CD4-positive, alpha-beta T cell treated with Interleukin-21 for 1 hour (primary cell): ENCODE data around the gene NCAM1.
A peak's percentile ranks its signal among the peaks of the same experiment; 100 is the strongest.
"Not testable (repeated sequence)": the region's sequence is repeated elsewhere in the genome, so short reads cannot be mapped to it uniquely, and the experiment has no call there.

Experiments
- DNase-seq: peaks from one replicate; pipeline ENCODE4 v3.0.0-alpha.2; 2020

NCAM1 gene

GRCh38 chr11:113283881-113284280 lies 322.7 kb downstream of the NCAM1 start:
- no peak for DNase-seq

GRCh38 chr11:113286009-113286408 lies 324.8 kb downstream of the NCAM1 start:
- DNase-seq, result no peak

DNA sequence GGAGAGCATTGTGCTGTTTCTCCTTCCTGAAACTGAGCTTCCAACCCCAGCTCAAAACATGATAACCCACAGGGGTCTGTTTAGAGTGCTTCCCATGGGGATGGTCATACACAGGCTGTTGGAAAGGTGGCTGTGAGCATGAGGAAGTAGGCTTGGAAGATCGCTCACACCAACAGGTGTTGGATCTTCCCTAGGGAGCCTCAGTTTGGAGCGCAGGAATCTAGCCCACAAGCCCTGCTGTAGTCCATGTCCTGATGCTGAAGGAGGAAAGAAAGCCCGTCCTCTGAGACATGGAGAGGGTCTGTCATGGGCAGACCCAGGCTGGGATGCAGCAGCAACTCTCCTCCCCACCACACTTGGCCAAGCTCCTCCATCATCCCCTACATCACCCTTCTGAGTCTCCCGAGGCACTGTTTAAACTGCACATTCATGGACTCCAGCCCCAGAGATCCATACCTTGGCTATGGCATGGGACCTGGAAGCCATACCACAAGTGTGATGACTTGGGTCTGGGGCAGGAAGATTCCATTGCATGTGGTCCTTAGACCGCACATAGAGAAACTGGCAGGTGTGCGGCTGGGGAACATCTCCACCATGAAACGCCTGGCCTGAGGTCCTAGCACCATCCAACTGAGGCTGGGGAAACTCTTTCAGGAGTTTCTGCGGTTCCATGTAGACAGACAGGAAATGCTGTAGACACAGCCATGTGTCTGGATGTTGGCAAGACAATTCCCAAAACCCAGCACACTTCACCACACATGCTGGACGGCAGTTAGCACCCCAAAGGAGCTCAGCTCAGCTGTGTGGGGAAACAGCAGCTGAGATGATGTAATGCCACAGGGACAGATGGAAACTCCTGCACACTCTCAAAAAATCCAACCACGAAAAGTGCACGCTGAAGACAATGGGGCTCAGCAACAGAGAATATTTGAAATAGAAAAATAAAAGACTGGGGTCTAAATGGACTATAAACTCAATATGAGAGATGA lies 325.6 kb downstream of the NCAM1 start:
- DNase-seq, result no peak

DNA sequence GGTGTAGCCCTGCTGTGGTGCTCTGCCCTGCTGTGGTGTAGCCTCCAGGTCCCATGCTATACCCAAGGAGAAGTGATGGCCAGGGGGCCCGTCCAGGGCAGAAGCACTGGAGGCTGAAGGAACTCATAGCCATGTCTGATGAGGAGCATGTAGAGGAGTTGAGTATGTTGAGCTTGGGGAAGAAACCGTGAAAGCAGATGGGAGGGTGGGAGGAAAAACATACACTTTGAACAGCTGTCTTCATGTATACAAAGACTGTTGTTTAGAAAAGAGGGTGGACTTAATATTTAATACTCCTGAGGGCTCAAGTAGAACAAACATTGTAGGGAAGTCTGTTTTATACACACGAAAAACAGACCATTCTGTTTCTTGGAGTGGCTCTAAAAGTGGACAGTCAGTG lies 326.6 kb downstream of the NCAM1 start:
- DNase-seq, result no peak

DNA sequence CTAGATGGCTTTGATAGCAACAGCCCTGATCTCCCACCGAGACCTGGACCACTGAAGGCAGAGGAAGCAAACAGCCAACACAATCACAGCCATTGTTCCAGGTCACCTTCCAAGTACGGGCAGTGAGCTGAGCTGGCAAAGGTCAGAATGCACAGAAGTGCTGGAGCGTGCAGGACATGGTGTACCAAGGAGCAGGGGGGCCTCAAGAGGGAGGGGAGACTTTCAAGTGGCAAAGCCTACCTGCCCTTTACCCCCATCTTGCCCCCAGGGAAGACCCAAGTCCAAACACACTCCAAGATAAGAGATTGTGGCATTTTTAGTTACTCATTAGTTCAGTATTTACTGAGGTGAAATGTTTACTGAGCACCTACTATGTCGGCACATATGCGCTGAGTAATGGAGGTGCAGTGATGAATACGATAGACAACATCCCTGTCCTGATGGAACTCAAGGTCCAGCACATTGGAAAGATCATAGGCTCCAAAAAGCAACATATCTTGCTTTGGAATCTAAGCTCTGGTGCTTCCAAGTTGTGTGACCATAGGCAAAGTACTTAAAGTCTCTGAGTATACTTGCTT lies 327.2 kb downstream of the NCAM1 start:
- DNase-seq, result no peak

DNA sequence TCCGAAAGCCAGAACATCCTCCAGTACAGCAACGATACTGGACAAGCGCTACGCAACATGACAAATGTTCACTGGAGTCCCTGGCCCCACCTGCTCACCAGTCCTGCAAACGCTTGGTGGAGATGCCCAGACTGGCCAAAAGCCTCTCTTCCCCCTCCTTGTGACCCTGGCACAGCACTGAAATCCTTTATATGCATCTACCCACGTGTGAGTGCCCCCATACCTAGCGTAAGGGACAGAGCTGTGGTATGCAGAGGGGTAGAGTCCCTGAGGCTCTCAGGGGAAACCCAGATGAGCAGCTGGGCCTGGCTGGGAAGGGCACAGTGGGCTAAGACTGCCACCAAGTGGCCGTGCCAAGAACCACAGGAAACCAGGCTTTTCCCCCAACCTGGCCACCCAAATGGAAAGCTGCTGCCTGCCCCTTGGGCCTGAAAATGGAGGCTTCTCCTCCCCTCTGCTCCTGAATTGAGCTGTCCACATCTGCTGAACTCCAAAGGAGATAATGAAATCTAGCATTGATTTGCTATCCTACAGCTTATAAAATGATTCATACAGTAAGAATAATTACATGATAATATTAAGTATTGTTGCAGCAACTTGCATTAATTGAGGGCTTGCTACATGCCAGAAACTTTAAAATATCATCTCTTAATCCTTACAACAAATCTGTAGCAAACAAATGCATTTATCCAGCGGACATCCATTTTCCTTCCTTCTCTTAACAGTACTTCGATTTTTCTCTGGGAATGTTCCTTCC lies 328.4 kb downstream of the NCAM1 start:
- peak; percentile 58 for DNase-seq

GRCh38 chr11:113293936-113294335 lies 332.7 kb downstream of the NCAM1 start:
- DNase-seq, result no peak

DNA sequence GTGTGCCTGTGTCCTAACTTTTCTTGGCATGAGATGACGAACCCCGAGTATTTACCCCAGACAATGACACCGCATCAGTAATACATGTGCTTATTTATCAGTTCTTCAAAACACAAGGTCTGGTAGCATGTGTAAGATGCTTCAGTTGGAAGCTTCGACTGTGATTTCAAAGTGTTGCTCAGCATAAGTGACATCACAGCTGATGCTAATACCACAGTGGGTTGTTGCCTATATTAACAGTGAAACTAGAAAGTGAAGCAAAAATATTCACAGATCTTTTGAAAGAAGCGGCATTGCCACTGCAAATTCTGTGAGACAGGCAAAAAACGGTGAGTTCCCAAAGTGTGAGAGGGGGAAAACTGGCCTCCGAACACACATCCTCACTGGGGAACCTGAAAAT lies 334.8 kb downstream of the NCAM1 start:
- DNase-seq, result no peak

- no peak for DNase-seq
Measured at GRCh38 chr11:113296447-113297205, 335.4 kb downstream of the NCAM1 start.

DNA sequence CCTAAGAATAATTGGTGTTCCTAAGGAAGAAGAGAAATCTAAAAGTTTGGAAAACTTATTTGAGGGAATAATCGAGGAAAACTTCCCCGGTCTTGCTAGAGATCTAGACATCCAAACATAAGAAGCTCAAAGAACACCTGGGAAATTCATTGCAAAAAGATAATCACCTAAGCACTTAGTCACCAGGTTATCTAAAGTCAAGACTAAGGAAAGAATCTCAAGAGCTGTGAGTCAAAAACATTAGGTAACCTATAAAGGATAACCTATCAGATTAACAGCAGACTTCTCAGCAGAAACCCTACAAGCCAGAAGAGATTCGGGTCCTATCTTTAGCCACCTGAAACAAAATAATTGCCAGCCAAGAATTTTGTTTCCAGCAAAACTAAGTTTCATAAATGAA lies 337.3 kb downstream of the NCAM1 start:
- DNase-seq, result not testable (repeated sequence)

DNA sequence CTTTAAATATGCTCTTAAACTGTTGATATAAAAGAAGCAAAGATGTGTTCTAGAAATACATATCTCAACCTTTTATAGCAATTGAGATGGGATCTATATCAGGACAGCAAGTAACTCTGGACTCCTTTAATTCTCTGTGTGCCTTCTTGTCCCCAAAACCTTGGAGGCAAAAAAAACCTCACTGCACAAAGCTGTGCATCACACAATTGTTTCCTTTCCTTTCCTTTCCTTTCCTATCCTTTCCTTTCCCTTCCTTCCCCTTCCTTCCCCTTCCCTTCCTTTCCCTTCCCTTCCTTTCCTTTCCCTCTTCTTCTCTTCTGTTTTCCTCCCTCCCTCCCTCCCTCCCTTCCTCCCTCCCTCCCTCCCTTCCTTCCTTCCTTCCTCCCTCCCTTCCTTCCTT lies 343.7 kb downstream of the NCAM1 start:
- no peak for DNase-seq

- peak; percentile 74 for DNase-seq
Measured at GRCh38 chr11:113305440-113306336, 344.5 kb downstream of the NCAM1 start.

GRCh38 chr11:113308601-113309000 lies 347.4 kb downstream of the NCAM1 start:
- no peak for DNase-seq

- no peak for DNase-seq
Measured at GRCh38 chr11:113311536-113311935, 350.3 kb downstream of the NCAM1 start.

DNA sequence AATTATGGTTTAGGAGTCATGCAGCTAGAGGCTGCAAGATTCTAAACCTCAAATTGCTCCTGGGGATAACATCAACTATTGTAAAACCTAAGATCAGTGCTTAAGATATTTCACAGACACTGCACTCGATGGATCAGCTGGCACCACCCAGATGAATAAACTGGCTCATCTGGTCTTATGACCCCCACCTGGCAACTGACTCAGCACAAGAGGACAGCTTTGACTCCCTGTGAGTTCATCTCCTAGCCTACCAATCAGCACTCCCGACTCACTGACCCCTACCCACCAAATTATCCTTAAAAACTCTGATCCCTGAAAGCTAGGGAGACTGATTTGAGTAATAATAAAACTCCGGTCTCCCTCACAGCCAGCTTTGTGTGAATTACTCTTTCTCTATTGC lies 352.4 kb downstream of the NCAM1 start:
- no peak for DNase-seq

DNA sequence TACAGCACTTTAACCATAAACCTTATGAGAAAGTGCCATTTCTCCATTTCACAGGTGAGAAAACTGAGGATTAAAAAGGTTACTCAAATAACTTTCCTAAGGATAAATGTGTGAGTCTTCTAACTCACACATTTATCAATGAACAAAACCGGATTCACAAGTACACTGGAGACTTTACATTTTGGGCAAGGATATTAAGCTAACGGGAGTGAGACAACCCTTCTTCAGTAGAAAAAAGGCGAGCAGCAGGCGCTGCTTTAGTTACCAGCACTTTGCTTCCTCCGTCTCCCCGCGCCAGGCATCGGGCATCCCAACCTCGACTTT lies 352.8 kb downstream of the NCAM1 start:
- DNase-seq, result no peak

GRCh38 chr11:113314389-113315301 lies 353.4 kb downstream of the NCAM1 start, which contains the start of gene TTC12:
Gene TTC12, plus strand, starts transcription at chr11:113314583. Its CDS starts 1,675 bp downstream, at chr11:113316258.
- DNase-seq, result peak; percentile 94

DNA sequence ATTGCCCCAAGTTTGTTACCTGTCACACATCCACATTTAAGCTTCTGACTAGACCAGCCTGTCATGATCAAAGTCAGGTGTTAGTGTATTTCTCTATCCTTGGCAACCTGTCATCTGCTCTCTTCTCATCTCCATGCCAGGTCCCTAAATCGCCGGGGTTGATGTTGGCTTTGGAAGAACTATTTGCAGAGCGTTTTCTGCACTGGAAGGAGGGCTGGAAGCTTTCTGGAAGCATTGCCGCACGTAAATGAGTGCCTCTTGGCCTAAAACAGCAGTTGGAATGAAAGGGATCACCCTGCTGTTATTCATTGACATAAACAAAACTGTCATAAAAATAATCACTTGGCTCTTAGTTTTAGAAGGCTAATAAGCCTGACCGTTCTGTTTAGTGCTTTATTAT lies 354.6 kb downstream of the NCAM1 start:
- DNase-seq, result no peak

- DNase-seq, result no peak
Measured at GRCh38 chr11:113316256-113316655, 355.0 kb downstream of the NCAM1 start.

DNA sequence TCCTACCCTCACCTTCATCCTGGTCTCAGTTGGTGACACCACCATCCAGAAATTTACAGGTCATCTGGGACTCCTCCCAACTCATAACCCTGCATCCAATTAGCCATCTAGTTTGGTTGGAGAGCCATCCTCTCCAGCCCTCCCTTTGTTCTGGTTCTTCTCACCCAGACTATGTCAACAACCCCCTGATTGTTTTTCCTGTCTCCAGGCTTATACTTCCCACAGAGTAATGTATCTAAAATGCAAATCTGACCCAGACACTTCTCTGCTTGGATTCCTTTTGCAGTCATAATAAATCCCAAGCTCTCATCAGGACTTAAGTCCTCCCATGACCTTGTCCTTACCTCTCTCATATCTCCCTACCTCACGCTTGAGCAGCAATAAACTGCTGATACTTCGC lies 356.1 kb downstream of the NCAM1 start:
- DNase-seq, result no peak

DNA sequence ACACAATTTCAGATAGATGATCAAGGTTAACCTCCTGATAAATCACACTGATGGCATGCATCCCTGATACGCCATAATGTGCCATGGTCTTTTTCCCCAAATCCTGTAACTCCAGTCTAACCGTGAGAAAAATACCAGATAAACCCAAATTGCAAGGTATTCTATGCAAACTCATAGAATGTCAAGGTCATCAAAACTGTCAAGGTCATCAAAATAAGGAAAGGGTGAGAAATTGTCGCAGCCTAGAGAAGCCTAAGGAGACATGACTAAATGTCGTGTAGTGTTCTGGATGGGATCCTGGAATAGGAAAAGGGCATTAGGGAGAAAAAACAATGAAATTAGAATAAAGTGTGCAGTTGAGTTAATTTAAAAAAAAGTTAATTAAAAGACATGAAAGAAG lies 357.9 kb downstream of the NCAM1 start:
- no peak for DNase-seq
